H54 (cell line): ENCODE results near the gene GIPC2.
"Not testable (repeated sequence)": the region's sequence is repeated elsewhere in the genome, so short reads cannot be mapped to it uniquely, and the experiment has no call there.

Experiments used
- DNase-seq: peaks from one replicate; pipeline ENCODE4 v3.0.0; 2011; ENCODE audit warnings: low spot score, mixed read lengths; ENCODE audit not compliant: insufficient read length
- FAIRE-seq: peaks from 3 replicates; lab custom pipeline; 2011; peaks lifted over from hg19 to GRCh38; lab: Jason Lieb, UNC
- POLR2A ChIP-seq: IDR thresholded peaks from 2 replicates; pipeline ENCODE4 v1.6.1; 2011; ENCODE audit warnings: low read depth, mild to moderate bottlenecking, low read length

GIPC2 gene

DNA sequence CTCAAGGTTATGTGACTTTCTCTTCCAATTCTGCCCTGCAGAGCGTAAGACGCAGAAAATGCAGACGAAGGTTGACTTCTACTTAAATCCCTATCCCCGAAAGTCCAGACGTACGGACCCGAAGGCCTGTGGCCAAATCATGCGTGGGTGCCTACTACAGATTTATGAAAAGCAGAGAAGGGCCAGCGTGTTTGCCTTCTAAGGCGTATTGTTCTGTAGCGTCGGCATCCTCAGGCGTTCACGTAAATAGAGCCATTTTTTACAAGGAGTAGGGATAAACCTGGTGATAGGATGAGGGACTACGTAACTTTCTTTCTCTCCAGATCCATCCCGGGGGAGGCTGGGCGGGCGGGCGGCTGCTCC, 222 bp upstream of the GIPC2 start:
- FAIRE-seq (no peak), DNase-seq (no peak)
- TF ChIP-seq POLR2A: no peak

DNA sequence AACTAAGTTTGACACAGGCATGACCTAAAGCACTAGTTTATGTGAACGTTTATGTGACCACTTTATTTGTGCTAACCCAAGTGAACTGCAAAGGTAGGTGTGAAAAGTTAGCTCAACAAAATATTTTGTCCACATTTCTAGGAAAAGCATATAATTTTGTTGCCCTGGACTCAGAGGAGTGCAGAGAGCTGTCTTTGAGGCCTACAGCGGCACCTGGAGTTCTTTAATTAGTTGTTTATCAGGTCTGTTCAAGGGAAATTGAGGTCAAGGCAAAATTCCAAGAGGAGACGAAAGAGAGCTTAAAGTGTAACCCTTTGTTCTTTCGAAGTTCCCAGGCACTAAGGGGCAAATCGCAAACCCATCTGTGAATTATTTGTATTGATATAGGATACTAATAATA, 1.3 kb downstream of the GIPC2 start:
- FAIRE-seq (peak; percentile 60), DNase-seq (no peak)
- TF ChIP-seq POLR2A: no peak

DNA sequence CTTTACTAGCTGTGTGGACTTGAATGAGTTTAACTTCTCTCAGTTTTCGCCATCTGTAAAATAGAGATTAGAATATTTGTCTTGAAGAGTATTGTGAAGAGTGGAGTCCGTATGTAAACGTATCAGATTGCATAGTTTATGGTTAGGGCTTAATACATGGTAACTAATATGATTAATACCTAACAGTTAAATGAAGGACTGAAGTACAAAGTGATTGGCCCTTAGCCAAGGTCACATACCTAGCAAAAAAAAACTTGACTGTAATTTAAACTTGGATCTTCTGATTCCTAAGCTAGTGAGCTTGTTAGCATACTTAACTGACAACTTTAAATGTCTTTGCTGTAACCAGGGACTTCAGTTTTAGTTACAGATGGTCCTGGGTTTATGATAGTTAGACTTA, 1.9 kb downstream of the GIPC2 start:
- no peak for TF ChIP-seq POLR2A
- FAIRE-seq (peak; percentile 60), DNase-seq (no peak)

- FAIRE-seq (no peak), DNase-seq (no peak)
- TF ChIP-seq POLR2A: no peak
These were observed 2.7 kb downstream of the GIPC2 start for GRCh38 chr1:78048446-78048845.

DNA sequence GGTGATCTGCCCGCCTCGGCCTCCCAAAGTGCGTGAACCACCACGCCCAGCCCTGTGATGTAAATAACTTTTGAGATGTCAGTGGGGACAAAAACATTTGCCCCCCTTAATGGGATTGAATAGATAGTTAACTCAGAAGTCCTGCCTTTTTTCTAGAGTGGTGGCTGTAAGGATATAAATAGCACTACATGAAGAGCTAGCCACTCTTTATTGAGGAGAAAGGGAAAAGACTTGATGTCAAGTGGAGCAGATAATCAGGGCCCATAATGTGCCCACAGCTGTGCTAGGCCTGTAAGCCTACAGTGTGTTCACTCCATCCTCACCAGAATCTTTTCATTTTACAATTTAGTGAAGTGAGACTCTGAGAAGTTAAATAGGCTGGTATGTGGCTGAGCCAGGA, 3.6 kb downstream of the GIPC2 start:
- TF ChIP-seq POLR2A: no peak
- DNase-seq (no peak), FAIRE-seq (no peak)

DNA sequence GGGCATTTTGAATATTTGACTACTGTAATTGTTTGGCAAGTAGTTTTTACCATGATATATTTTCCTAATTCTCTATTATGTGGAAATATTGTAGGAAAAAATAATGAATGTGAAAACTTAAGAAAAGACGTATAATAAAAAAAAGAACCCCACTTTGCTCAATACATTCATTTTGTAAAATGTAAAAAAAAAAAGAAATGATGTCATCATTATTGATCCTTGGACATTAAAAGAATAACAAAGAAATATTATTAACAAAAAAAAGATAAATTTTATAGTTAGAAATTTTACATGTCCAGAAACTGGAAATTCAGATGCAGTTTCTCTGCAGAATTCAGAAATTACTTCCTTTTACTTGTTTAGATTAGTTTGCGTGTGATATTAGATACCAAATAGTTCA, 5.2 kb downstream of the GIPC2 start:
- no peak for FAIRE-seq

GRCh38 chr1:78052685-78053405, 7.1 kb downstream of the GIPC2 start:
- TF ChIP-seq POLR2A: no peak
- FAIRE-seq: no peak
- DNase-seq: no peak

More for the DNA sequence above, 5.2 kb downstream of the GIPC2 start:
- TF ChIP-seq POLR2A: no peak
- DNase-seq: no peak

DNA sequence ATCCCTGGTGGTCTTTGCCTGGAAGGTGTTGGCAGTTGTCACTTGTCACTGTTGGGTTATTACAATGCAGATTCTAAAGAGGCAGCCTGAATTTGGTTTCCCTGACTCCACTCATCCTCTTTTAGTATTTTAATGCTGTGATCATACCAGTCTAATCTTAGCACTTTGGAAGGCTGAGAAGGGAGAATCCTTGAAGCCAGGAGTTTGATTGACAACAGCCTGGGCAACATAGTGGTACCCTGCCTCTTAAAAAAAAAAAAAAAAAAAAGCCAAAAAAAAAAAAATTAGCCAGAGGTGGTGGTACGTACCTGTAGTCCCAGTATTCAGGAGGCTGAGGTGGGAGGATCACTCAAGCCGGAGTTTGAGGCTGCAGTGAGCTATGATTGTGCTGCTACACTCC, 7.7 kb downstream of the GIPC2 start:
- DNase-seq: no peak
- TF ChIP-seq POLR2A: no peak
- no peak for FAIRE-seq

GRCh38 chr1:78054559-78054958, 8.8 kb downstream of the GIPC2 start:
- FAIRE-seq: peak; percentile 50
- DNase-seq: no peak
- TF ChIP-seq POLR2A: no peak

- no peak for DNase-seq
- TF ChIP-seq POLR2A: no peak
- FAIRE-seq: no peak
These were observed 9.2 kb downstream of the GIPC2 start for GRCh38 chr1:78054972-78055371.

DNA sequence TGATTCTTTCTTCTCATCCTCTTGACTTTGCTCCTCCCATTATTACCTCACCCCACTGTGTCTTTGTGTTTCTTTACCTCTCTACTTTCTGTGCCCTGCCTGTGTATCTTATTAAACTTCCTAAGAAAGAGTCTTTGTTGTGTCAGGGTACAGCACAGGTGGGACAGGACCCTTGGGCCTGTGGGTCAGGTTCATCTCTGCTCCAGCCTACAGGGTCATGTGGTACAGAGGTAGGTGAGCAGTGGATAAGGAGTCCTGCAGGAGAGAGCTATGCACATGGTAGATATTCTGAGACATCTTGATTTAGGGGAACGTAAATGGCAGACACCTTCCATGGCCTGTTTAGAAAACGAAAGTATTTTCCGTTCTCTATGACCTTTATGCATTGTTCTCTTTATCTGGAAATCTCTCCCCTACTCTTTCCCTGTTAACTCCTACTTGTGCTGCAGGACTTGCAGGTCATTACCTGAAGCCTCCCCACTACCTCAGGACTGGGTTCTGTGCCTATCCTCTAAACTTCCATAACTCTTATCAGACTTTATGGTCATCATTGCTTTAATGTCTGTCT, 9.9 kb downstream of the GIPC2 start:
- FAIRE-seq (no peak), DNase-seq (no peak)
- TF ChIP-seq POLR2A: no peak

DNA sequence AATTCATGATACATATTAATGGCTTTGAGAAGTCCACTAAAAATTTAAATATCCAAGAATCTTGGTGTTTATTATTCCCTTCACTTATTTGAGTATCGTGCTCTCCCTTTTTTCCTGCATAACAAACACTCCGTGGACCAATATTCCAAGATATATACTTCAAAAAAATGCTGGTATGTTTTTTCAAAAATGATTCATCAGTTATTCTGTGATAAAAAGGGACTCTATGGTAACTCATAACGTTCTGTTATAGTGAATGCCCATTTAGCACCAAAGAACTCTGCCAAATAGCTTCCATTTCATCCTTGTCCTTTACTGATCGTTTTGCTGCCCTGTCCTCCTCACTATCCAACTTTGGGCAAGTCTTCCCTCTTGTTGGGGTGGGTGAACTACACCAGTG, 12.9 kb downstream of the GIPC2 start:
- no peak for TF ChIP-seq POLR2A
- DNase-seq (no peak), FAIRE-seq (no peak)

GRCh38 chr1:78060857-78061563, 15.2 kb downstream of the GIPC2 start:
- FAIRE-seq: no peak

DNA sequence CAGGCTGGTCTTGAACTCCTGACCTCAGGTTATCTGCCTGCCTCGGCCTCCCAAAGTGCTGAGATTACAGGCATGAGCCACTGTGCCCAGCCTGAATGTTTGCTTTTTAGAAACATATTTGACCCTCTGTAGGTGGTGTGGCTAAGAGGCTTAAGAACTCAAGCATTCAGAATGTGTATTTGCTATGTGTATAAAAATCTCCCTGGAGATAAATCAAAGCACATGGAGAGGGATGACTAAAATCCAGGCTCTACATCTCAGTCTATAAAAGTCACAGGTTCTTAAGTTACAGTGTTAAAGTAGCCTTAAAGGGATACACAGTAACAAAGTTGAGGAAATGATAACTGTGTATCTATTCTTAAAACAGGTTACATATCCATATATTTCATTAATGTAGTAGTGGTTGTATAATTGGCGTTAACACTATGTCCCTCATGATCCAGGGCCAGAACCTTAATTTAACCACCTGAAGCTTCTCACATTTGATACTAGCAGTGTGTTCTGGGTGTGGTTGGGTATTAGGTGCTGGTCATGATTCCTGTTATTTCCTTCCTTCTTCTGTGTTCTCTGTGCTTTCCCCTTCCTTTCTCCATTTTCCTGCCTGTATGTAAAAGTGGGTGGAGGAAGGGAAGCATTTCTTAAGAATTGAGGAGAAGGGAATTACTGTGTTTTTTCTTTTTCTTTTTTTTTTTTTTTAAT, 16.2 kb downstream of the GIPC2 start:
- peak; percentile 6 for FAIRE-seq
- no peak for TF ChIP-seq POLR2A

More at GRCh38 chr1:78060857-78061563, 15.2 kb downstream of the GIPC2 start:
- no peak for DNase-seq
- TF ChIP-seq POLR2A: no peak

GRCh38 chr1:78064886-78065285, 19.1 kb downstream of the GIPC2 start:
- not testable (repeated sequence) for DNase-seq, FAIRE-seq

More for the DNA sequence above, 16.2 kb downstream of the GIPC2 start:
- no peak for DNase-seq
